ENCODE measurements around the gene ADAMTS2.

DNA sequence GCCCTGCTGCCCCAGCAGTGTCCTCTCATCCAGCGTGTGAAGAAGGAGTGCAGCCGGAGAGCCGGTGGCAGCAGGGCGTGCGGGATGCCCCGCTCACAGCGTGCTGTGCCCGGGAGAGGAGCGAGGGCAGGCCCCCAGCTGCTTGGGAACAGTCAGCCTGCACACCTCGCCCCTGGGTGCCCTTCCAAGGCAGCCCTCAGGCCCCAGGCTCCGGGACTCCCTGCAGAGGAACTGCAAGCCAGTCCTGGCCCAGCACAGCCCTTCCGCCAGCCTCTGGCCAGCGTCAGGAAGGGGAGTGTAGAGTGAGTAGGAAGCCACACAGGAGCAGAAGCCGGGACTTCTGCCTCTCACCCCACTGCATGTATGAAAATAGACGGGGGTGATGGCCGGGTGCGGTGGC lies 43.5 kb downstream of the ADAMTS2 start:
- no peak for TF ChIP-seq CTCF (IDR thresholded peaks at IDR 0.05; ENCODE audit: borderline replicate concordance, extremely low read depth, low read length, poor library complexity, severe bottlenecking)
- TF ChIP-seq EZH2 (IDR thresholded peaks at IDR 0.05; ENCODE audit: borderline replicate concordance, low read depth, low read length, severe bottlenecking) = no peak

All from DND-41 (cell line).